Measurements from ENCODE around the gene TIGD1.
"Not testable (repeated sequence)": the region's sequence is repeated elsewhere in the genome, so short reads cannot be mapped to it uniquely, and the experiment has no call there.

TIGD1 gene

GRCh38 chr2:232570481-232570880 is 20.1 kb upstream of the TIGD1 start:
- not testable (repeated sequence) for DNase-seq (ENCODE audit: low spot score)

DNA sequence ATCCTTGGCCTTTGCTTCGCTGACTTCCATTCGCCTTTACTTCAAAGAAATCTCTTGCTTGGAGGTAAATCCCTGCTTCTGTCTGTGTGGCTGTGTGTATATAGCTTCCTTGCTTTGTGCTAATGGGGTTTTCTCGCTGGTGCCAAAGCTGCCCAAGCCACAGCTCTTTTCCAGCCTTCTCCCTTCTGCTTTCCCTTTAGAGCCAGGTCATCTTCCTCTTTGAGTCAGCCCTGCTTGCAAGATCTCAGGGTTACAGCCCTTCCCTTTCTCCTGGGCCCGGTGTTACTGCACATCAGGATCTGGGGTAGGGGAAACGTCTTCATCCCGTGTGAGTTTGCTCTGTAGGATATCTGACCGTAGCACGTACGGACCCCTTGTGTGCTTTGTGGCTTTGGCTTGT is 19.2 kb upstream of the TIGD1 start:
- no peak for DNase-seq (ENCODE audit: low spot score)

GRCh38 chr2:232568161-232568560 is 17.8 kb upstream of the TIGD1 start:
- DNase-seq (ENCODE audit: low spot score), result peak; percentile 83

GRCh38 chr2:232567721-232568120 is 17.4 kb upstream of the TIGD1 start:
- peak; percentile 8 for DNase-seq (ENCODE audit: low spot score)

DNA sequence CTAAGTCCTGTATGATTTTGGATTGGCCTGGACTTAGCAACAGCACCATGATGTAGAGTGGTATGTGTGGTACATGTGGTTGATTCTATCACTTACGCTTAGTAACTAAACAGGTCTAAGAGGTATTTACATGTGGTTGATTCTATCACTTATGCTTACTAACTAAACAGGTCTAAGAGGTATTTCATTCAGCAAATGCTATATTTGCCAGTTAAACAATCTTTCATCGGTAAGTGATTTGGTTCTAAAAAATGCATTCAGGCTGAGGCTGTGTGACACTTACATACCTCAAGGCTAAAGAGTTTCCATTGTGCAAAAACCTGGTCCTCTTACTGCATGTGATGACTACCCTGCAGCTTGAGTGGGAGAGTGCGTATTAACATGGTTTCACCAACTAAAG is 13.2 kb upstream of the TIGD1 start:
- no peak for DNase-seq (ENCODE audit: low spot score)

GRCh38 chr2:232562515-232563151 is 12.3 kb upstream of the TIGD1 start:
- no peak for DNase-seq (ENCODE audit: low spot score)

DNA sequence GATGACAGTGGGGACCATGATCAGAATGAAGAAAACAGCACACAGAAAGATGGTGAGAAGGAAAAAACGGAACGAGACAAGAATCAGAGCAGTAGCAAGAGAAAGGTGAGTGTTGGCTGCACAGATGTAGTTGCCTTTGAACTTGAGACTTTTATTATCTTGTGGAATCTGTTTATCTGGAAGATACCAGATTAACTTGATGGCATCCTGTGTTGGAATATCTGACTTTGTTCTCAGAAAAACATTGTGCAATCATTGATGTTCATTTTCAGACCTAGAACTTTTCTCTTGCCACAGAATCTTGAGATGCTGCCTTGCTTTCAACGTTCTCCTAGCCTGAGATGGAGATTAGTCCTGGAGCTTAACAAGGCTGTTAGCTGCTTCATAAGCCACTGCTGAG is 6.1 kb upstream of the TIGD1 start:
- no peak for DNase-seq (ENCODE audit: low spot score)

GRCh38 chr2:232551776-232552175 is 1.4 kb upstream of the TIGD1 start:
- no peak for DNase-seq (ENCODE audit: low spot score)

GRCh38 chr2:232551250-232551638 is 887 bp upstream of the TIGD1 start:
- DNase-seq (ENCODE audit: low spot score), result no peak

GRCh38 chr2:232549655-232550353 is 553 bp downstream of the TIGD1 start:
- no peak for DNase-seq (ENCODE audit: low spot score)

- DNase-seq (ENCODE audit: low spot score), result no peak
These were observed 2.4 kb downstream of the TIGD1 start for GRCh38 chr2:232547991-232548390.

- DNase-seq (ENCODE audit: low spot score), result no peak
These were observed 4.6 kb downstream of the TIGD1 start for GRCh38 chr2:232545511-232546375.

DNA sequence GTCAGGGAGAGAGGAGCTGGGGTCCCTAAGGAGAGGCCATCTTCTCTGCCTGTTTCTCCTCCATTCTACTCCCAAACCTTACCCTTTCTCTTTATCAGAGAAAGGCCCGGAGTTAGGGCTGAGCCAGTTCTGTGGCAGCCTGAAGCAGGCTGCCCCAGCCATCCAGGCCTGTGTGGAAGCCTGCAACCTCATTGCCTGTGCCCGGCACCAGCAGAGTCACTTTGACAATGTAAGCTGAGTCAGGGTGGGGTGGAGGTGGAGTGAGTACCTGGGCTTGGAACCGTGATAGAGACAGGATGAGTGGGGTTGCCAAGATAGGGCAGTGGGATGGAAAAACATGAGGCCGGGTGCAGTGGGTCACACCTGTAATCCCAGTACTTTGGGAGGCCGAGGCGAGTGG is 5.7 kb downstream of the TIGD1 start:
- no peak for DNase-seq (ENCODE audit: low spot score)

- no peak for DNase-seq (ENCODE audit: low spot score)
These were observed 6.3 kb downstream of the TIGD1 start for GRCh38 chr2:232543928-232544631.

DNA sequence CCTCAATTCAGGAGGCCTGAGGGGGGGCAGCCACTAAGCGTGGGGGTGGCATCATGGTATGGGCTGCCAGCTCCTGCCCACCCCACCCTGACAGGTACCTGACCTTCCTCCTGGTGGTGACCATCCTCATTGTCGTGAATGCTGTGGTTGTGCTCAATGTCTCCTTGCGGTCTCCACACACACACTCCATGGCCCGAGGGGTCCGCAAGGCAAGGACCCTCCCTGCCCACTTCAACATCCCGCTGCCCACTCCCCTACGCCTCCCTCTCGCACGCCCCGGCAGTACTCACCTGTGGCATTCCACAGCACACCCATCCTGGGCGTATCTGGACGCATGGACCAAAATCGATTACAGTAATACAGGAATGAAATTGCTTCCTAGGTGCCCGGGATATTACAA is 6.9 kb downstream of the TIGD1 start:
- no peak for DNase-seq (ENCODE audit: low spot score)

GRCh38 chr2:232542715-232543467 is 7.5 kb downstream of the TIGD1 start:
- DNase-seq (ENCODE audit: low spot score), result no peak

GRCh38 chr2:232541961-232542714 is 8.2 kb downstream of the TIGD1 start:
- no peak for DNase-seq (ENCODE audit: low spot score)

DNA sequence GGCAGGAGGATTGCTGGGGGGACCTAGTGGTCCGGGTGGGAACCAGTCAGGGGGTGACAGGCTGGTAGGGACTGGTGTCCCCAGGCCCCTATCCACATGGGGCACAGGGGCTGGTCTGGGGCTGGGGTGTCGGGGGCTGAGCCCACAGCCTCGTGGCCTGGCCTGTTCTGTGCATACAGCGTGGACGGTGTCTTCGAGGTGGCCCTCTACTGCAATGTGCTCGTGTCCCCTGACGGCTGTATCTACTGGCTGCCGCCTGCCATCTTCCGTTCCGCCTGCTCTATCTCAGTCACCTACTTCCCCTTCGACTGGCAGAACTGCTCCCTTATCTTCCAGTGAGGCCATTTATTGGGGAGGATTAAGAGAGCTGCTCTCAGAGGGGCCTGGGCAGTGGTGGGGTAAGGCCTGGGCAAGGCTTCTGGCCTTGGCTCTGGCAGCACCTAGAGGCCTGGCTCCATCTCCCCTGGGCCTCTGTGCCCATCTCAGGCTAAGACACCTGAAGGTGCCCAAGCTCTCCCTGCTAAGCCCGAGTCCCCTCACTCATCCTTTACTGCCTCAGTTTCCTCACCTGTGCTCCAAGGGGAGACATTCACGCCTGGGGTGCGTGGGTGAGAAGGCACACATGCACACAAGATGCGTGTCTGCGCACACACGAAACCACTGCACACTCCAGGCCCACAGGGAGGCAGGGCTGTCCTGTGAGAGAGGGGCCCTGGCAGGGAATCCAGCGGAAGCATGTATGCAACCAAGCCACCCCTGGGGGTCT is 9.0 kb downstream of the TIGD1 start:
- no peak for DNase-seq (ENCODE audit: low spot score)

GRCh38 chr2:232540441-232541041 is 9.8 kb downstream of the TIGD1 start:
- no peak for DNase-seq (ENCODE audit: low spot score)

All from hematopoietic multipotent progenitor cell treated with erythropoietin and hydrocortisone succinate and interleukin-3 and kit ligand, for 15 days (in vitro differentiated cells).